Neural cell (in vitro differentiated cells): ENCODE results near the gene NAGS. TPM values are rescaled to one million over a fixed set of nuclear protein-coding genes. Genes with fewer than 3 reads are reported as not detected.
"Not testable (repeated sequence)": the region's sequence is repeated elsewhere in the genome, so short reads cannot be mapped to it uniquely, and the experiment has no call there.

ENCODE experiments used
- H2AFZ ChIP-seq: fragments of 200-600, 300-800 bp; sonication (generic), shearing (Covaris generic); 2 replicates; pipeline ENCODE4 v1.6.0; 2014; ENCODE audit warnings: low read depth, mild to moderate bottlenecking, antibody characterized with exemption, low read length, moderate library complexity
- H3F3A ChIP-seq: fragments of 200-600 bp; shearing (Covaris generic); 2 replicates; pipeline ENCODE4 v1.6.1; 2016; ENCODE audit warnings: mild to moderate bottlenecking, moderate library complexity, mixed read lengths, antibody characterized with exemption, low read length; ENCODE audit not compliant: insufficient read depth, poor library complexity, severe bottlenecking
- H3K27ac ChIP-seq: fragments of 200-600, 300-800 bp; sonication (generic), shearing (Covaris generic); 2 replicates; pipeline ENCODE4 v1.5.1; 2014; ENCODE audit warnings: mild to moderate bottlenecking, low read length, moderate library complexity
- H3K27me3 ChIP-seq: fragments of 300-800, 200-600 bp; sonication (generic), shearing (Covaris generic); 2 replicates; pipeline ENCODE4 v1.6.0; 2014; ENCODE audit warnings: mild to moderate bottlenecking, low read depth, low read length, moderate library complexity; ENCODE audit not compliant: insufficient read depth
- H3K36me3 ChIP-seq: fragments of 300-800, 200-600 bp; sonication (generic), shearing (Covaris generic); 2 replicates; pipeline ENCODE4 v1.5.1; 2014; ENCODE audit warnings: mild to moderate bottlenecking, antibody characterized with exemption, low read length, moderate library complexity; ENCODE audit not compliant: insufficient read depth
- H3K4me2 ChIP-seq: fragments of 300-800, 200-600 bp; sonication (generic), shearing (Covaris generic); 2 replicates; pipeline ENCODE4 v1.6.0; 2014; ENCODE audit warnings: mild to moderate bottlenecking, low read length
- H3K4me3 ChIP-seq: fragments of 300-800, 200-600 bp; sonication (generic), shearing (Covaris generic); 2 replicates; pipeline ENCODE4 v1.5.1; 2014; ENCODE audit warnings: mild to moderate bottlenecking, low read length, moderate library complexity
- H3K79me2 ChIP-seq: fragments of 200-600 bp; shearing (Covaris generic); replicated peaks from 2 replicates; pipeline ENCODE4 v1.6.0; 2014; ENCODE audit warnings: mild to moderate bottlenecking, low read length, moderate library complexity; ENCODE audit not compliant: insufficient read depth
- H3K9ac ChIP-seq: fragments of 300-800, 200-600 bp; sonication (generic), shearing (Covaris generic); 2 replicates; pipeline ENCODE4 v1.6.1; 2016; ENCODE audit warnings: mild to moderate bottlenecking, low read length, mixed read lengths
- H3K9me2 ChIP-seq: fragments of 200-600 bp; shearing (Covaris generic); 2 replicates; pipeline ENCODE4 v1.6.1; 2016; ENCODE audit warnings: mild to moderate bottlenecking, low read length, mixed read lengths; ENCODE audit not compliant: insufficient read depth
- H3K9me3 ChIP-seq: fragments of 200-600, 300-800 bp; sonication (generic), shearing (Covaris generic); 2 replicates; pipeline ENCODE4 v1.6.1; 2016; ENCODE audit warnings: mild to moderate bottlenecking, mixed run types, low read length, moderate library complexity, mixed read lengths
- H4K20me1 ChIP-seq: fragments of 200-600 bp; shearing (Covaris generic); 2 replicates; pipeline ENCODE4 v1.6.1; 2016; ENCODE audit warnings: mild to moderate bottlenecking, mixed run types; ENCODE audit not compliant: insufficient read depth
- EP300 ChIP-seq: fragments of 450-650 bp; conservative IDR thresholded peaks from 2 replicates; pipeline ENCODE4 v1.6.1; 2014; ENCODE audit warnings: antibody characterized with exemption, mild to moderate bottlenecking, moderate library complexity; ENCODE audit not compliant: poor library complexity, severe bottlenecking
- EZH2 ChIP-seq: fragments of 200-600, 300-800 bp; shearing (Covaris generic), sonication (generic); IDR thresholded peaks from 2 replicates; pipeline ENCODE4 v1.6.1; 2014; ENCODE audit warnings: antibody characterized with exemption, low read length, borderline replicate concordance, mild to moderate bottlenecking; ENCODE audit not compliant: insufficient read depth, poor library complexity, severe bottlenecking
- MXI1 ChIP-seq: fragments of 450-650 bp; conservative IDR thresholded peaks from 2 replicates; pipeline ENCODE4 v1.6.1; 2014; ENCODE audit warnings: antibody characterized with exemption, mild to moderate bottlenecking; ENCODE audit not compliant: poor library complexity, severe bottlenecking
- POLR2AphosphoS5 ChIP-seq: IDR thresholded peaks from 2 replicates; pipeline ENCODE4 v1.6.1; 2012
- RAD21 ChIP-seq: fragments of 450-650 bp; conservative IDR thresholded peaks from 2 replicates; pipeline ENCODE4 v1.6.1; 2014; ENCODE audit warnings: antibody characterized with exemption, mild to moderate bottlenecking, moderate library complexity
- SMC3 ChIP-seq: fragments of 450-650 bp; conservative IDR thresholded peaks from 2 replicates; pipeline ENCODE4 v1.6.1; 2014; ENCODE audit warnings: antibody characterized with exemption, mild to moderate bottlenecking, moderate library complexity; ENCODE audit not compliant: poor library complexity
- TAF1 ChIP-seq: IDR thresholded peaks from 2 replicates; pipeline ENCODE4 v1.6.1; 2012; ENCODE audit warnings: low read depth
- polyA plus RNA-seq: library from polyadenylated mRNA; depleted of rRNA; stranded (reverse); fragments of >200 nt; gene quantifications from 2 replicates; pipeline ENCODE4 v1.2.3, GENCODE V29; 2014
- TF ChIP-seq, protein P1 (sequence below): fragments of 450-650 bp; IDR thresholded peaks from 2 replicates; pipeline ENCODE4 v1.5.1; 2014; ENCODE audit warnings: antibody characterized with exemption, mild to moderate bottlenecking, moderate library complexity; ENCODE audit not compliant: poor library complexity, severe bottlenecking
- TF ChIP-seq, protein P2 (sequence below): IDR thresholded peaks from 2 replicates; pipeline ENCODE4 v1.6.1; 2012; ENCODE audit warnings: borderline replicate concordance

Gene NAGS
- polyA plus RNA-seq, 1 donor from 2014 or later, result not detected

DNA sequence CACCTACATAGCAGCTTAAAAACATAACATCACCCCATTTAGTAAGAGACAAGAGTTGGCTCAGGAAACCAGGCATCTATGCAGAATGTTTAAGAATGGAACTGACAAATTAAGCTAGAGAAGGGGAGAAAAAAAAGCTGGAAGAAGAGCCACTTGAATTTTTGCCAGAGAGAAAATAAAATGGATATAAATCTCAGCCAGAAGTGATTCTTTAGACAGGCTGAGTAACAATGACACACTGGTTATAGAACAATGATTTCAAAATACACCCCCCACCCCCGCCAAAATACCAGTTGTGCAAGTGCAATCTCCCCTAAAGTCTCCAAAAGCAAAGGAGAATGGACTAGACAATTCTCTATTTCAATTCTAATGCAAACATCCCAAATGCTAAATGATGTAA, 39.6 kb downstream of the NAGS start:
- no peaks in the 10 kb centered on the region for H3K9me3 ChIP-seq
- no peaks in the 10 kb centered on the region for H4K20me1 ChIP-seq
- no peak overlapping the region for H3K27ac ChIP-seq
- H3K4me3 ChIP-seq, result no peak overlapping the region
- no peaks in the 10 kb centered on the region for H3F3A ChIP-seq
- no peak overlapping the region for H3K9ac ChIP-seq
- H3K4me2 ChIP-seq, result no peak overlapping the region
- no peaks in the 10 kb centered on the region for H3K36me3 ChIP-seq
- H2AFZ ChIP-seq, result no peak overlapping the region
- TF ChIP-seq SMC3 (no peak), RAD21 (no peak), MXI1 (no peak), EP300 (no peak), EZH2 (no peak), POLR2AphosphoS5 (no peak), TAF1 (no peak)
- TF ChIP-seq, protein P1, sequence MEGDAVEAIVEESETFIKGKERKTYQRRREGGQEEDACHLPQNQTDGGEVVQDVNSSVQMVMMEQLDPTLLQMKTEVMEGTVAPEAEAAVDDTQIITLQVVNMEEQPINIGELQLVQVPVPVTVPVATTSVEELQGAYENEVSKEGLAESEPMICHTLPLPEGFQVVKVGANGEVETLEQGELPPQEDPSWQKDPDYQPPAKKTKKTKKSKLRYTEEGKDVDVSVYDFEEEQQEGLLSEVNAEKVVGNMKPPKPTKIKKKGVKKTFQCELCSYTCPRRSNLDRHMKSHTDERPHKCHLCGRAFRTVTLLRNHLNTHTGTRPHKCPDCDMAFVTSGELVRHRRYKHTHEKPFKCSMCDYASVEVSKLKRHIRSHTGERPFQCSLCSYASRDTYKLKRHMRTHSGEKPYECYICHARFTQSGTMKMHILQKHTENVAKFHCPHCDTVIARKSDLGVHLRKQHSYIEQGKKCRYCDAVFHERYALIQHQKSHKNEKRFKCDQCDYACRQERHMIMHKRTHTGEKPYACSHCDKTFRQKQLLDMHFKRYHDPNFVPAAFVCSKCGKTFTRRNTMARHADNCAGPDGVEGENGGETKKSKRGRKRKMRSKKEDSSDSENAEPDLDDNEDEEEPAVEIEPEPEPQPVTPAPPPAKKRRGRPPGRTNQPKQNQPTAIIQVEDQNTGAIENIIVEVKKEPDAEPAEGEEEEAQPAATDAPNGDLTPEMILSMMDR, result no peak
- TF ChIP-seq, protein P2, sequence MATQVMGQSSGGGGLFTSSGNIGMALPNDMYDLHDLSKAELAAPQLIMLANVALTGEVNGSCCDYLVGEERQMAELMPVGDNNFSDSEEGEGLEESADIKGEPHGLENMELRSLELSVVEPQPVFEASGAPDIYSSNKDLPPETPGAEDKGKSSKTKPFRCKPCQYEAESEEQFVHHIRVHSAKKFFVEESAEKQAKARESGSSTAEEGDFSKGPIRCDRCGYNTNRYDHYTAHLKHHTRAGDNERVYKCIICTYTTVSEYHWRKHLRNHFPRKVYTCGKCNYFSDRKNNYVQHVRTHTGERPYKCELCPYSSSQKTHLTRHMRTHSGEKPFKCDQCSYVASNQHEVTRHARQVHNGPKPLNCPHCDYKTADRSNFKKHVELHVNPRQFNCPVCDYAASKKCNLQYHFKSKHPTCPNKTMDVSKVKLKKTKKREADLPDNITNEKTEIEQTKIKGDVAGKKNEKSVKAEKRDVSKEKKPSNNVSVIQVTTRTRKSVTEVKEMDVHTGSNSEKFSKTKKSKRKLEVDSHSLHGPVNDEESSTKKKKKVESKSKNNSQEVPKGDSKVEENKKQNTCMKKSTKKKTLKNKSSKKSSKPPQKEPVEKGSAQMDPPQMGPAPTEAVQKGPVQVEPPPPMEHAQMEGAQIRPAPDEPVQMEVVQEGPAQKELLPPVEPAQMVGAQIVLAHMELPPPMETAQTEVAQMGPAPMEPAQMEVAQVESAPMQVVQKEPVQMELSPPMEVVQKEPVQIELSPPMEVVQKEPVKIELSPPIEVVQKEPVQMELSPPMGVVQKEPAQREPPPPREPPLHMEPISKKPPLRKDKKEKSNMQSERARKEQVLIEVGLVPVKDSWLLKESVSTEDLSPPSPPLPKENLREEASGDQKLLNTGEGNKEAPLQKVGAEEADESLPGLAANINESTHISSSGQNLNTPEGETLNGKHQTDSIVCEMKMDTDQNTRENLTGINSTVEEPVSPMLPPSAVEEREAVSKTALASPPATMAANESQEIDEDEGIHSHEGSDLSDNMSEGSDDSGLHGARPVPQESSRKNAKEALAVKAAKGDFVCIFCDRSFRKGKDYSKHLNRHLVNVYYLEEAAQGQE, result no peak
- H3K9me2 ChIP-seq, result no peaks in the 10 kb centered on the region
- H3K27me3 ChIP-seq, result no peaks in the 10 kb centered on the region
- H3K79me2 ChIP-seq, result peaks cover 8% of the 10 kb centered on the region

DNA sequence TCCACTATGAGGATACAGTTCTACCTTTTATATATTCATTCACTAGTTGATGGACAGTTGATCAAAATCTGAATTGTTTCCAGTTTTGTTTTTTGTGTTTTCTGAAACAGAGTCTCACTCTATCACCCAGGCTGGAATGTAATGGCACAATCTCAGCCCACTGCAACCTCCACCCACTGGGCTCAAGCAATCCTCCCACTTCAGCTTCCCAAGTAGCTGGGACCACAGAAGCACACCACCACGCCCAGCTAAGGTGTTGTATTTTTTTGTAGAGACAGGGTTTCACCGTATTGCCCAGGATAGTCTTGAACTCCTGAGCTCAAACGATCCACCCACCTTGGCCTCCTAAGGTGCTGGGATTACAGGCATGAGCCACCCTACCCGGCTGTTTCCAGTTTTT, 41.1 kb downstream of the NAGS start:
- H4K20me1 ChIP-seq, result no peaks in the 10 kb centered on the region
- no peaks in the 10 kb centered on the region for H3K27me3 ChIP-seq
- no peaks in the 10 kb centered on the region for H3F3A ChIP-seq
- no peaks in the 10 kb centered on the region for H3K36me3 ChIP-seq
- H3K9me2 ChIP-seq, result no peaks in the 10 kb centered on the region
- no peak overlapping the region for H3K27ac ChIP-seq
- no peak overlapping the region for H3K4me2 ChIP-seq
- H3K4me3 ChIP-seq, result no peak overlapping the region
- H2AFZ ChIP-seq, result no peak overlapping the region
- TF ChIP-seq, protein P2, result no peak
- TF ChIP-seq, protein P1, result no peak
- TF ChIP-seq EP300 (no peak), POLR2AphosphoS5 (no peak), TAF1 (no peak), EZH2 (no peak), MXI1 (no peak), RAD21 (no peak), SMC3 (no peak)
- peaks cover 3% of the 10 kb centered on the region for H3K79me2 ChIP-seq
- H3K9ac ChIP-seq, result no peak overlapping the region
- H3K9me3 ChIP-seq, result no peaks in the 10 kb centered on the region

DNA sequence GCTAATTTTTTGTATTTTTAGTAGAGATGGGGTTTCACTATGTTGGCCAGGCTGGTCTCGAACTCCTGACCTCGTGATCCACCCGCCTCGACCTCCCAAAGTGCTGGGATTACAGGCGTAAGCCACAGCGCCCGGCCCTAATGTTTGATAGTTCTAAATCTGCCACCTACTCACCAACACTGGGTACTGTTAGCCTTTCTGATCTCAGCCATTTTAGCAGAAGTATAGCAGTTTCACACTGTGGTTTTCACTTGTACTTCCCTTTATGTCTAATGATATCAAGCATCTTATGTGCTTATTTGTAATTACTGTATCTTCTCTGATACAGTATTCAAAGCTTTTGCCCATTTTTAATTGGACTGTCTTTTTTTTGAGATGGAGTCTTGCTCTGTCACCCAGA, 42.5 kb downstream of the NAGS start:
- not testable (repeated sequence) for H3K27ac ChIP-seq

More for the DNA sequence above, 42.5 kb downstream of the NAGS start:
- H3K9me3 ChIP-seq, H3F3A ChIP-seq, H3K4me2 ChIP-seq, H3K27me3 ChIP-seq, H3K9me2 ChIP-seq, H2AFZ ChIP-seq, H3K79me2 ChIP-seq, H3K36me3 ChIP-seq, H3K9ac ChIP-seq, H4K20me1 ChIP-seq, H3K4me3 ChIP-seq: not testable (repeated sequence)
